GM10248 (cell line): Measurements from ENCODE around the gene ZFP36.

ENCODE experiments used
- CTCF ChIA-PET: fragments of 300-600 bp; sonication (Branson Sonifier 250); formaldehyde crosslinking; extraction: SDS; loops from one replicate; lab custom pipeline; 2021; ENCODE audit warnings: antibody characterized with exemption; lab: Yijun Ruan, JAX
- POLR2A ChIA-PET: fragments of 350-650 bp; sonication (Branson Sonifier 250); formaldehyde crosslinking; extraction: SDS; loops from one replicate; lab custom pipeline; 2020; ENCODE audit warnings: antibody characterized with exemption; lab: Yijun Ruan, JAX
- DNase-seq: peaks from one replicate; pipeline ENCODE4 v3.0.0; 2012; ENCODE audit errors: extremely low spot score
- CTCF ChIP-seq: IDR thresholded peaks from 2 replicates; pipeline ENCODE4 v1.5.1; 2012; ENCODE audit warnings: mild to moderate bottlenecking, low read depth; ENCODE audit errors: extremely low read depth, missing control alignments, control extremely low read depth

Gene ZFP36

GRCh38 chr19:39382991-39383828, 23.4 kb upstream of the ZFP36 start:
- POLR2A ChIA-PET = interaction anchor here (2.0 kb wide), 1 partner anchor 8 kb away, joined by 8 read pairs; the partner anchor contains the start of genes MED29 and PAF1
- no peak for TF ChIP-seq CTCF
- CTCF ChIA-PET = interaction anchor here (1.3 to 1.5 kb wide), 3 partner anchors 15 to 16 kb away, joined by 3 to 4 read pairs (median 3); no protein-coding TSS in a partner anchor

GRCh38 chr19:39384839-39385568, 21.6 kb upstream of the ZFP36 start:
- ChIA-PET CTCF (interaction anchor here (1.2 kb wide), 1 partner anchor 13 kb away, joined by 4 read pairs; no protein-coding TSS in a partner anchor), POLR2A (no interaction called here)
- no peak for DNase-seq
- no peak for TF ChIP-seq CTCF

More at GRCh38 chr19:39382991-39383828, 23.4 kb upstream of the ZFP36 start:
- no peak for DNase-seq

GRCh38 chr19:39385629-39386411, 20.8 kb upstream of the ZFP36 start:
- TF ChIP-seq CTCF = no peak
- DNase-seq = no peak
- CTCF ChIA-PET = interaction anchor here (0.8 to 1.2 kb wide), 3 partner anchors 12 to 112 kb away, joined by 3 to 4 read pairs (median 3); no protein-coding TSS in a partner anchor
- POLR2A ChIA-PET = interaction anchor here (1.1 kb wide), 1 partner anchor 10 kb away, joined by 3 read pairs; no protein-coding TSS in a partner anchor

GRCh38 chr19:39386557-39386956, 20.1 kb upstream of the ZFP36 start:
- CTCF ChIA-PET = interaction anchor here (0.8 kb wide), 2 partner anchors 11 to 111 kb away, joined by 3 read pairs; no protein-coding TSS in a partner anchor
- POLR2A ChIA-PET = interaction anchor here (0.5 to 1.1 kb wide), 2 partner anchors 10 to 105 kb away, joined by 3 to 5 read pairs; no protein-coding TSS in a partner anchor
- DNase-seq = no peak
- no peak for TF ChIP-seq CTCF

GRCh38 chr19:39388657-39389056, 18.0 kb upstream of the ZFP36 start:
- no peak for TF ChIP-seq CTCF
- ChIA-PET POLR2A (no interaction called here), CTCF (interaction anchor here (1.4 to 1.5 kb wide), 2 partner anchors 10 to 23 kb away, joined by 3 to 6 read pairs; no protein-coding TSS in a partner anchor)
- no peak for DNase-seq
